ENCODE data around the gene NUP160. TPM values are rescaled to one million over a fixed set of nuclear protein-coding genes. Genes with fewer than 3 reads are reported as not detected.

The NUP160 gene
- total and polyA plus RNA-seq, 2 of the 4 experiments (the other 2 are of a cell fraction) = 12.5 to 35.0 TPM

DNA sequence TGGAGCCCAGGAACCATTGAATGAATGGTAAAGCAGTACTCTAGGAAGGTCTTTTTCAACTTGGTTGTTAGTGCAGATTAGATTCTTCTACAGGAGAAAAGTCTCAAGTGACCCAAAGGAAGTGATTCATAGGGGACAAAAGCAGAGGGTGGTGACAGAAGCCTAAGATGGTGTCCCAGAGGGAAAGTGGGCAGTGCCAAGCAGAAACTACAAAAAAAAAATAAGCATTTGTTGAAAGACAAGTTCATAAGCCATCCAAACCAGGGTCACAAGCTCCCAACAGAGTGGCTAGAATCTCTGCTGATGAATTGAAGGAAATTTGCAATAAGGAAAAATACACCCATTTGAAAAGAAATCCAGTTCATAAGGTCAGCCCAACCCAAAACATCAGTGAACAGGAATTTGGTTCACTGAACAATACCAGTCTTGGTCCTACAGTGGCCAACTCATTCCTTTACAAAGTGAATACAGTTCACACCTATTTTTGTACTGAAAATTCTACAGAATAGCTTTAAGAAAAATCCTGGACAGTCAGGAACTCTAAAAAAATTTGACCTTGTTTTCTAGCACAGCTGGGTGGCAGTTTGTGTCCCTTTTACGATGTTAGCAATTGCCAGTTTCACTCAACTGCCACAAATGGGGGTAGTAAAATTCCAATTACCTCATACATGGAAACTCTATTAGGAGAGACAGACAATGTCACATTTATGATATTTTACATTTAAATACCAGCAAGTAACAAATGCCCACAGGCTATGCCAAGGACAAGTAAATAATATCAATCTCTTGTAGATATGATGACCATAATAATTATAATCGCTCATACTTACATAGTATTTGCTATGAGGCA is 21.6 kb upstream of the NUP160 start:
- no peak overlapping the region for H4K91ac ChIP-seq (ENCODE audit: insufficient read depth, low read depth, low read length)
- TF ChIP-seq NFE2L2 (IDR thresholded peaks at IDR 0.05; ENCODE audit: low read depth, low read length) (no peak), FOS (IDR thresholded peaks at IDR 0.05; ENCODE audit: low read depth, low read length) (no peak), RCOR1 (IDR thresholded peaks at IDR 0.05; ENCODE audit: insufficient replicate concordance, low read length) (no peak), POLR2A (IDR thresholded peaks at IDR 0.05; ENCODE audit: low read depth, low read length) (no peak), CHD1 (IDR thresholded peaks at IDR 0.05; ENCODE audit: low read depth, low read length) (no peak), MXI1 (IDR thresholded peaks at IDR 0.05; ENCODE audit: borderline replicate concordance, low read depth, low read length) (no peak), CEBPB (IDR thresholded peaks at IDR 0.05; ENCODE audit: low read depth, low read length) (no peak), RAD21 (IDR thresholded peaks at IDR 0.05; ENCODE audit: low read length) (no peak)
- TF ChIP-seq, protein P1, sequence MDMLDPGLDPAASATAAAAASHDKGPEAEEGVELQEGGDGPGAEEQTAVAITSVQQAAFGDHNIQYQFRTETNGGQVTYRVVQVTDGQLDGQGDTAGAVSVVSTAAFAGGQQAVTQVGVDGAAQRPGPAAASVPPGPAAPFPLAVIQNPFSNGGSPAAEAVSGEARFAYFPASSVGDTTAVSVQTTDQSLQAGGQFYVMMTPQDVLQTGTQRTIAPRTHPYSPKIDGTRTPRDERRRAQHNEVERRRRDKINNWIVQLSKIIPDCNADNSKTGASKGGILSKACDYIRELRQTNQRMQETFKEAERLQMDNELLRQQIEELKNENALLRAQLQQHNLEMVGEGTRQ (IDR thresholded peaks at IDR 0.05; ENCODE audit: low read depth, low read length) = no peak
- H3K9me3 ChIP-seq (ENCODE audit: control insufficient read depth, insufficient read depth, low read length) = peaks cover under 1% of the 10 kb centered on the region; the same call in 1 of the 2 replicates
- H3K23ac ChIP-seq (ENCODE audit: low read depth, low read length) = no peak overlapping the region
- H2BK20ac ChIP-seq (ENCODE audit: low read depth, low read length) = peak overlapping the region; percentile 21; the same call in 1 of the 2 replicates
- H3K18ac ChIP-seq (ENCODE audit: low read depth, low read length) = no peak overlapping the region
- H2AK5ac ChIP-seq (ENCODE audit: low read depth, low read length) = no peak overlapping the region
- no peaks in the 10 kb centered on the region for H3K79me1 ChIP-seq (ENCODE audit: low read depth in 1 of 2, low read length in 2 of 2)
- no peak overlapping the region for H3K27ac ChIP-seq (ENCODE audit: insufficient read depth, low read length)
- H4K8ac ChIP-seq (ENCODE audit: low read depth in 2 of 2, low read length in 2 of 2) = 0 out of 4 replicates have a peak overlapping the region, but pooled peaks of 1 of the 2 experiments have one; percentile 22
- no peaks in the 10 kb centered on the region for H3K4me1 ChIP-seq (ENCODE audit: control insufficient read depth, insufficient read depth, low read length)
- H3K9ac ChIP-seq (ENCODE audit: low read depth, low read length) = no peak overlapping the region
- no peak overlapping the region for H2BK15ac ChIP-seq (ENCODE audit: low read depth, low read length)
- no peak overlapping the region for H2AK9ac ChIP-seq (replicated peaks; ENCODE audit: low read depth, low read length, poor library complexity)
- DNase-seq (no peak), ATAC-seq (ENCODE audit: low read depth) (no peak)
- dilution Hi-C loops (cut with HindIII; ENCODE audit: low sequenced_read_pairs, unreplicated experiment) (no loop called here), in situ Hi-C loops (cut with MboI; ENCODE audit: low sequenced_read_pairs) (no loop called here), intact Hi-C loops (cut with micrococcal nuclease) (no loop called here)
- POLR2A ChIA-PET (ENCODE audit: unreplicated experiment) = no interaction called here
- H3K36me3 ChIP-seq (ENCODE audit: control insufficient read depth, insufficient read depth, low read length) = no peaks in the 10 kb centered on the region
- H3K4ac ChIP-seq (ENCODE audit: low read depth, low read length) = no peak overlapping the region
- no CpG with 5 or more reads among the region's 2 CpGs for WGBS, 2 experiments (ENCODE audit: extremely low coverage in 2 of 2, insufficient read length in 1 of 2)
- H2BK5ac ChIP-seq (ENCODE audit: low read depth, low read length, poor library complexity, severe bottlenecking) = no peak overlapping the region
- H3K27me3 ChIP-seq (ENCODE audit: control insufficient read depth, insufficient read depth, low read length) = no peaks in the 10 kb centered on the region
- no peak overlapping the region for H2BK120ac ChIP-seq (ENCODE audit: low read depth, low read length)
- H3K9me1 ChIP-seq (ENCODE audit: insufficient read depth, low read length) = no peaks in the 10 kb centered on the region
- no TSS peak for BruUV-seq (replicated peaks)
- CTCF ChIA-PET = no interaction called here
- H3K14ac ChIP-seq (replicated peaks; ENCODE audit: low read depth, low read length) = peak overlapping the region; percentile 20; the same call in 1 of the 2 replicates
- H3K4me2 ChIP-seq (ENCODE audit: low read depth, low read length) = no peak overlapping the region
- no peak overlapping the region for H3K56ac ChIP-seq (ENCODE audit: extremely low read depth, insufficient read depth, low read length)
- no peak overlapping the region for H3K4me3 ChIP-seq (ENCODE audit: insufficient read depth, low read depth, low read length)
- no peak overlapping the region for H2AFZ ChIP-seq (replicated peaks; ENCODE audit: low read length, poor library complexity)
- H4K20me1 ChIP-seq (ENCODE audit: insufficient read depth, low read length) = no peaks in the 10 kb centered on the region
- H4K5ac ChIP-seq (ENCODE audit: low read depth, low read length) = no peak overlapping the region
